HepG2 (cell line): ENCODE measurements around the gene TTC23. TPM values are rescaled to one million over a fixed set of nuclear protein-coding genes. Genes with fewer than 3 reads are reported as not detected.
A peak's percentile ranks its signal among the peaks of the same experiment; 100 is the strongest.

Experiments
- AHDC1 ChIP-seq: sonication (generic); formaldehyde crosslinking; IDR thresholded peaks from 2 replicates; pipeline ENCODE4 v1.5.1; 2020; ENCODE audit warnings: mild to moderate bottlenecking, missing genetic modification reagents, borderline replicate concordance
- ASH2L ChIP-seq: fragments of 300-600, 200-600 bp; sonication (generic); IDR thresholded peaks from 2 replicates; pipeline ENCODE4 v1.7.0; 2017; ENCODE audit warnings: low read depth, mild to moderate bottlenecking, moderate library complexity, mixed read lengths, low read length; ENCODE audit not compliant: insufficient read length
- FOXC1 ChIP-seq: sonication (generic); formaldehyde crosslinking; IDR thresholded peaks from 2 replicates; pipeline ENCODE4 v1.8.0; 2022; ENCODE audit warnings: mild to moderate bottlenecking, missing genetic modification reagents, borderline replicate concordance
- HNF4A ChIP-seq: sonication (generic); formaldehyde crosslinking; IDR thresholded peaks from 2 replicates; pipeline ENCODE4 v1.4.0; 2020; ENCODE audit warnings: missing genetic modification reagents
- IKZF5 ChIP-seq: IDR thresholded peaks from 2 replicates; pipeline ENCODE4 v1.6.1; 2018; ENCODE audit warnings: missing genetic modification reagents, mild to moderate bottlenecking, missing compliant biosample characterization
- KLF6 ChIP-seq: IDR thresholded peaks from 2 replicates; pipeline ENCODE4 v1.8.0; 2016; ENCODE audit warnings: missing biosample characterization, missing genetic modification reagents
- RERE ChIP-seq: IDR thresholded peaks from 2 replicates; pipeline ENCODE4 v1.6.1; 2016; ENCODE audit warnings: low read depth, missing genetic modification reagents, missing compliant biosample characterization
- TFAP4 ChIP-seq: sonication (generic); IDR thresholded peaks from 2 replicates; pipeline ENCODE4 v1.6.1; 2016; ENCODE audit warnings: low read depth, borderline replicate concordance
- TOPORS ChIP-seq: sonication (generic); formaldehyde crosslinking; IDR thresholded peaks from 2 replicates; pipeline ENCODE4 v1.8.0; 2023; ENCODE audit warnings: mild to moderate bottlenecking, missing genetic modification reagents
- ZFP36L2 ChIP-seq: sonication (generic); formaldehyde crosslinking; IDR thresholded peaks from 2 replicates; pipeline ENCODE4 v1.4.0; 2020; ENCODE audit warnings: missing genetic modification reagents
- ZNF740 ChIP-seq: sonication (generic); formaldehyde crosslinking; IDR thresholded peaks from 2 replicates; pipeline ENCODE4 v1.4.0; 2020; ENCODE audit warnings: missing genetic modification reagents
- ZNF816 ChIP-seq: sonication (generic); formaldehyde crosslinking; IDR thresholded peaks from 2 replicates; pipeline ENCODE4 v1.8.0; 2022; ENCODE audit warnings: missing genetic modification reagents, mild to moderate bottlenecking, borderline replicate concordance
- ZUFSP ChIP-seq: sonication (generic); formaldehyde crosslinking; IDR thresholded peaks from 2 replicates; pipeline ENCODE4 v1.9.0; 2021; ENCODE audit warnings: missing genetic modification reagents, mild to moderate bottlenecking, borderline replicate concordance
- polyA plus RNA-seq, 8 experiments: library from polyadenylated mRNA; depleted of rRNA in 3 of 8; stranded (reverse) in 7 of 8; unstranded in 1 of 8; fragments of >200 nt; fragmentation: Illumina TruSeq in 4 of 8; extraction: Trizol in 4 of 8; gene quantifications; 2 replicates each; pipeline versions ENCODE4 v1.2.1 to v1.2.3, GENCODE V29; 2011 to 2016; ENCODE audit warnings: low read depth in 4 of 8, missing spikeins in 1 of 8, mixed read lengths in 1 of 8; ENCODE audit not compliant: insufficient read depth in 1 of 8
- total RNA-seq, 5 experiments: library from RNA; depleted of rRNA; stranded (reverse); fragments of >200 nt; fragmentation: Illumina TruSeq; extraction: Trizol; gene quantifications; 2 replicates each; pipeline ENCODE4 v1.2.3, GENCODE V29; 2016; ENCODE audit warnings: low read depth in 1 of 5

TTC23 gene
- total and polyA plus RNA-seq, 2 of the 13 experiments (the other 11 are each of a cell fraction or from before 2014, with no cell fraction given), result 1.6 to 11.7 TPM

GRCh38 chr15:99257107-99257750 is 7.8 kb upstream of the TTC23 start (continued):
- TF ChIP-seq AHDC1 (no peak), KLF6 (no peak), ZNF740 (CRISPR knock-in tag) (no peak), ZUFSP (CRISPR knock-in tag) (no peak), RERE (CRISPR knock-in tag) (no peak), ZFP36L2 (CRISPR knock-in tag) (no peak), HNF4A (CRISPR knock-in tag) (peak; percentile 56; the same call in 1 of the 2 replicates), TFAP4 (no peak), ZNF816 (CRISPR knock-in tag) (no peak), TOPORS (no peak), ASH2L (no peak), IKZF5 (CRISPR knock-in tag) (no peak), FOXC1 (no peak)
